ENCODE data around the gene FABP7.

FABP7 gene

GRCh38 chr6:122833021-122833491 lies 53.5 kb downstream of the FABP7 start:
- DNase-seq (ENCODE audit: low read depth in 3 of 3, low spot score in 1 of 3) = no peak

Measured in stimulated activated CD4-positive, alpha-beta T cell treated with anti-CD3 and anti-CD28 coated beads, TNF-alpha, amount 100 ng/mL, for 1 hour (primary cell).